IPS-15b (cell line): Measurements from ENCODE around the gene ABL1.

Source experiments
- H3K27me3 ChIP-seq: one replicate; pipeline ENCODE4 v1.6.1; 2013; ENCODE audit warnings: low read length; ENCODE audit not compliant: control insufficient read depth, insufficient read depth
- H3K36me3 ChIP-seq: one replicate; pipeline ENCODE4 v1.6.1; 2013; ENCODE audit warnings: low read length; ENCODE audit not compliant: control insufficient read depth, insufficient read depth
- H3K4me1 ChIP-seq: one replicate; pipeline ENCODE4 v1.6.1; 2013; ENCODE audit warnings: mild to moderate bottlenecking, low read length; ENCODE audit not compliant: control insufficient read depth, insufficient read depth
- H3K4me3 ChIP-seq: one replicate; pipeline ENCODE4 v1.5.1; 2013; ENCODE audit warnings: low read depth, low read length
- H3K9ac ChIP-seq: one replicate; pipeline ENCODE4 v1.6.1; 2013; ENCODE audit warnings: low read depth, mild to moderate bottlenecking, low read length
- H3K9me3 ChIP-seq: one replicate; pipeline ENCODE4 v1.6.1; 2013; ENCODE audit warnings: mild to moderate bottlenecking, low read length; ENCODE audit not compliant: control insufficient read depth, insufficient read depth

The ABL1 gene

DNA sequence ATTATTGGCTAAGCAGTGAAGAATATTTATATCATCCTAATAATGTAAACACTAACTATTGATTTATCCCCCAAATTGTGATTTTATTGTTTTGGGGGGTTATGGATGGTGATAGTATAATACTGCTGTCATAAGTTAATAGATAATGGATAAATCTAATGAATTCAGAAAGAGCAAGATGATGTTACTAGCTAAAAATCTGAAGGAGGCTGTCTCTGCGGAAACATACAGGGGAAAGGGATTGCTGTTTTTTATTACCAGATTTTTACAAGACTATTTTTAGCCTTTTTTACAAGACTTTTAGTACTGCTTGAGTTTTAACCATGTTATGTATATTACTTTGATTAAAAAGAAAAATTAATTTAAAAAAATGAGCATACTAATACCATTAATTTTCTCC is 5.3 kb upstream of the ABL1 start:
- Histone ChIP-seq H3K9ac (no peak overlapping the region), H3K9me3 (no peaks in the 10 kb centered on the region), H3K36me3 (no peaks in the 10 kb centered on the region), H3K27me3 (no peaks in the 10 kb centered on the region), H3K4me1 (peaks cover 34% of the 10 kb centered on the region), H3K4me3 (no peak overlapping the region)

DNA sequence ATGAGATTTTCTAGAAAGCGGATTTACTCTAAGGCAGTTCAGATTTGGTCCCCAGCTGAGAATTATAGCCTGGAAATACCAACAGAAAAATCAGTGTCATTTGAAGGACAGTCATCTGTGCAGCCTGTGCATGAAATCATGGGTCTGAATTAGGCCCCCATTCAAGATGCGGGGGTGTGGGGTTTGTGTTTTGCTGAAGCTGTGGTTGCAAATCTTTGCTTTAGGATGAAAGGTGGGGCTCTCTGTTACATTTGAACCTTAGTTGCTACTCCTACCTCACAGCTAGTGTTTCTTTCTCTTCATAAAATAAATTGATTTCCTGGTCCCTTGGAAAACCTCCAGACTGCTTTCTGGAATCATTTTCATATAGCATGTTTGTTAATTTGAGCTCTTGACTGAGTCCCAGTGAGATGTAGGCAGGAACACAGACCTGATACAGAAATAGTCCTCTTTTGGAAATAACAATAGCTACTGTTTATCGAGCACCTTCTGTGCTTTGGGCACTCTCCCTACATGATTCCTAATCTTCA is 4.8 kb upstream of the ABL1 start:
- H3K4me3 ChIP-seq: no peak overlapping the region
- peaks cover 29% of the 10 kb centered on the region for H3K4me1 ChIP-seq
- H3K9ac ChIP-seq: no peak overlapping the region

DNA sequence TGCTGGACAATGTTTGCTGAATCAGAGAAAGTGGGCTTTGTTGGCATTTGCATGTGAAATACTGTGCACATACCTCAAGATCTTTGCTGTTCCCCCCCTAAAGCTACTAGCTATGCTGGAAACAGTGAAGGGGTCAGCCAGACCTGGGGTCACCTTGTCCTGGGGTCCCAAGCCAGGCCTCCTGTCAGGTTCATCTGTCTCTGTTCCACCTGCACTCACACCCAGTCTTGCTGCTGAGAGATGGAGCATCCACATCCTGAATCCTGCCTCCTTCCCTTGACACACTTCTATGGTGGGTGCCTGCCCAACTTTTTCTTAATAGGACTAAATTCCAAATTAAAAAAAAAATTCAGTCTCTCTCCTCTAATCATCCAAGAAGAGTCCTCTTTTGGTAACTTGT is 4.0 kb upstream of the ABL1 start:
- Histone ChIP-seq H3K4me1 (peaks cover 23% of the 10 kb centered on the region), H3K9me3 (no peaks in the 10 kb centered on the region), H3K36me3 (no peaks in the 10 kb centered on the region), H3K4me3 (no peak overlapping the region), H3K27me3 (no peaks in the 10 kb centered on the region), H3K9ac (no peak overlapping the region)

More for the DNA sequence above, 4.8 kb upstream of the ABL1 start:
- Histone ChIP-seq H3K36me3 (no peaks in the 10 kb centered on the region), H3K27me3 (no peaks in the 10 kb centered on the region), H3K9me3 (no peaks in the 10 kb centered on the region)

DNA sequence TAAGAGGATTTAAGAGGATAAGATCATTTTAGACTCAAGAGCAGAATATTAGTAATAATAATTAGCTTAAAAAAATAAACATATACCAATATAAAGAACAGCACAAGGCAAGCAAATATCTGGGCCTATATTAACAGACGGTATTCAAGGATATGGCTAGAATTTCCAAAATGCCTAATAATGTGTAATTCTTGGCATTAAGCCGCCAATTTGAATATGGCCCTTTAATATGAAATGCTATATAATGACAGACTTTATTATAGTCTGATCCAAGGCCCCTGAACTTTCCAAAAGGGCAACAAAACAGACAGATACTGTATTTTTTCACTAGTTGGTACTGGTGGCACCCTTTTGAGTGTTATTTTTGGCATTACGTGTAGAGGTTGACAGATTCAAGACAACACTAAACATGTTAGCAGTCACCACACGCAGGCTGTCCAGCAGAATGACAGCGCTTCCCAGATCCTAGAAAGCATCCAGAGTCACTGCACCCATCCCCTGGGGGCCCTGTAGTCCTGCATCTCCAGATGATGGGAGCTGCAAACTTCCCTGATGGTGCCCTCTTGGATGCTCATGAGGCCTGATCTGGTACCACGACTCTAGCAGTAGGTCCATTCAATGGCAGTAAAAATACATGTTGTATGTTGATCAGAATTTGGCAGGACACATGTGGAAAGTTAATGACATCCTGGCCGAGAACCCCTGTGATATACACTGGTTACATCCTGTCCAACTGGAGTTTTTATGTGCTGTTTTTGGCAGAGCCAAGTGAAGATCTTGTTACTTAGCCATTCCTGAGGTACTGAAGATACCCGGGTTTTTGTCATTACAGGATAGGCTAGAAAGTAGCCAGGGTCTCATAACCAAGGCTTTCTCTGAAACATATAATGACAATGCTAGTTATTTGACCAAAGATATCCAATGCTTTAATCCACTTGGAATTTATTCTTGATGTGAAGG is 1.7 kb upstream of the ABL1 start:
- H3K4me1 ChIP-seq: peaks cover 24% of the 10 kb centered on the region
- no peak overlapping the region for H3K9ac ChIP-seq
- no peak overlapping the region for H3K4me3 ChIP-seq
- H3K27me3 ChIP-seq: no peaks in the 10 kb centered on the region
- no peaks in the 10 kb centered on the region for H3K36me3 ChIP-seq
- no peaks in the 10 kb centered on the region for H3K9me3 ChIP-seq

DNA sequence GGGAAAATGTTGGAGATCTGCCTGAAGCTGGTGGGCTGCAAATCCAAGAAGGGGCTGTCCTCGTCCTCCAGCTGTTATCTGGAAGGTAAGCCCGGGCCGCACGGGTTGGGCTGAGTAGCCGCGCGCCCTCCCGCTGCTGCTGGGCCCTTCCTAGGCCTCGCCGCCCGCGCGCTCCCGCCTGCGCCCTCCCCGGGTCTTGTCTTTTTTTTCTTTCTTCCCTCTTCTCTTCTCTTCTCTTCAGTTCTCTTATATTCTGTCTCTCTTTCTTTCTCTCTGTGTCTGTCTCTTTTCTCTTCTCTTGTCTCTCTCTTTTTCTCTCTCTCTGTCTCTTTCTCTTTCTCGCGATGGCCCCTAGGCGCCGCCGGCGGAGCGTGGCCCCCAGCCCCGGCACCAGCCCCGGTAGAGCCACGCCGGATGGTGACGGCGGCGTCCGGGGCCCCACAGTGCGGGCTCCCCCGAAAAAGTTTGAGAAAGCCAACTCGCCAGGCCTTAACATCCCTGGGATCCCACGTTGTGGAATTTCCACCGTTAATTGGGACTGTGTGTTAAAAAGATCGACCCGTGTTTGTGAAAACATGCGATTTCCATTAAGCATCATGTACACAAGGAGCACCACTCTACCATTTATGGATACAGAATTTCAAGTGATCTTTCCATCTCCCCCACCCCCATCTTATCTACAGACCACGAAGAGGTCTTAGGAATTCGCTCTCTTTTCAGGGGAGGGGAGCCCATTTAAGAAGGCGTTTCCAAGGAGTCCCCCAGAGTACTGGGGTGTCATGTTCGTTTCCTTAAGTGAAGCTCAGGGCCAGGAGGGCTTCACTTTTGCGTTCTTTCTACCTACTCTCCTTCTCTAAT is 616 bp downstream of the ABL1 start:
- Histone ChIP-seq H3K9me3 (no peaks in the 10 kb centered on the region), H3K27me3 (no peaks in the 10 kb centered on the region), H3K36me3 (no peaks in the 10 kb centered on the region), H3K4me1 (peaks cover 24% of the 10 kb centered on the region), H3K4me3 (peak overlapping the region; percentile 87), H3K9ac (peak overlapping the region; percentile 55)

DNA sequence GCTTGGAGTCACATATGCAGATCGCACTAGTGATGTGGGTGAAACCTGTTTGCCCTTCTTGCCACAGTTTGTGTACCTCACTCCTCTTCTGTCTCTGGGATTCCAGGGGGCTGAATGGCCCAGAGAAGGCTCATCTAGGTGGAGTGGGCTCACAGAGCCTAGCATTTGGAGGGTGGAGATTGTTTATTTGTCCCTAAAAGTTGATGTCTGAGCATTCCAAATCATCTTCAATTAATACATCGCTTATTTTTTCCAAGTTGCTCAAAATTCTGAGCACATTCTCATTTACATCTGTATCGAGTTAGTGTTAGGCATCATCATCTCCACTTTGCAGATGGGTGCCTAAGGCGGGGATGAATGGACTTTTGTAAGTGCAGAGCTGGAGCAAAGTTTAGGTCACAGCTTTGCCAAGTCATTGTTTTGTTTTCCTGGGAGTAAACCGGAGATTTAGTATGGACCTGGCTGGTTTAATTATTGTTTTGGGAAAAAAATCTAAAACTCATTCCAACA is 2.0 kb downstream of the ABL1 start:
- H3K4me1 ChIP-seq: peaks cover 23% of the 10 kb centered on the region
- peak overlapping the region; percentile 26 for H3K4me3 ChIP-seq
- H3K9ac ChIP-seq: no peak overlapping the region
- no peaks in the 10 kb centered on the region for H3K36me3 ChIP-seq
- no peaks in the 10 kb centered on the region for H3K27me3 ChIP-seq
- H3K9me3 ChIP-seq: no peaks in the 10 kb centered on the region

DNA sequence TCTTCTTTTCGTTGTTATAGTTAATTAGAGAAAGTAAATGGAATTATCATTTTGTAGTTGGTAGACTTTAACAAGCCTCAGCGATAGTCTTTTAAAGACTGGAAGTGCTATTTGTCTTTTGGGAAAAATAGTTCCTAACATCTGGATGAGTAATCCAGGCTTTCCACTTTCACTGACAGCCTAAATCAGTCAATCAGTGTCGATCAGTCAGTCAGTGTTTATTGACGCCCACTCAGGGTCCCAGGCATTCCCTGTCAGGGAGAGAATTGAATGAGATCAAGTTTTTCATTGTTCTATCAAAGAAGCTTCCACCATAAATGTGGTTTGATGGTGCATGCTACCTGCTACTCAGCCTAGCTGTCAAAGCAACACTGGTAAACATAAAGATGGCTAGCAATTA is 2.6 kb downstream of the ABL1 start:
- no peak overlapping the region for H3K9ac ChIP-seq
- no peaks in the 10 kb centered on the region for H3K9me3 ChIP-seq
- H3K4me1 ChIP-seq: peaks cover 25% of the 10 kb centered on the region
- H3K36me3 ChIP-seq: no peaks in the 10 kb centered on the region
- H3K4me3 ChIP-seq: no peak overlapping the region
- no peaks in the 10 kb centered on the region for H3K27me3 ChIP-seq

DNA sequence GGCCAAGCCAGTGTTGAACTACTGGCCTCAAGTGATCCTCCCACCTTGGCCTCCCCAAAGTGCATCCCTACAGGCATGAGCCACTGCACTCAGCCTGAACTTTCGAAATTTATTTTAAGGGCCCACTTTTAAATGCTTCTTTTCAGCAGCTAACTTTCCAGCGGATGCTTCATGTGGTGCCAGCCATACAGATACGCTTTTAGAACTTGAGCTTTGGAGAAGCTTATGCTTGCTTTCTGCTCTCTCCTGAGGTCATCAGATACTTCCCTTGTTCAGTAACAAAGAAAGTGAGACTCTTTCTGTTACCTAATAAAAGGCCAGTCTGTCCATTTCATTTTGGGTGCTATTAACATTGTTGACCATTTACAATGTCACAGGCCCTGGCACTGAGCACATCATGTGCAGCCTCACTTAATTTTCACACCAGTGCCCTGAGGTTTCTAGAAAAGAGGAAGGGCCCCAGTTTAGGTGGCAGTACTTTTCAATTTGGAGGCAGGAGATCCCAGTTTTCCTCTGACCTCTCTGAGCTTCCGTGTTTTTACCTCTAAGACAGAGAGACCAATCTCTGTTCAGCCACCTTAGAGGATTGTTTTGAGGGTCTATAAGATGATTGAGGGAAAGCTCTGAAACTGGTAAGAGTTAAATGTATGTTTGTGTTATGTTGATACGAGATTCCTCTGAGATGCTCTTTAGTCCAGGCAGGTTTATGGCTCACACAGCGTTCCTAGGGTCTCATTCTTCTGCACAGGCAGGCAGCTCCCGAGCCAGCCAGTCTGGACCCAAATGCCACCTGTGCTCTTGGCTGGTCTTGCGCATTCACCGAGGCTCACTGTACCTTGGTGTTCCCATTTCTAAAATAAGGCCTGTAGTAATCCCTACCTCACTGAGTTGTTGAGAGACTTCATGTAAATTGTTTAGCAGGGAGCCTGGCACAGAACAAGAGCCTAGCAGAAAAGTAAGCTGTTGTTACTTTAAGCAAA is 4.4 kb downstream of the ABL1 start:
- peaks cover 14% of the 10 kb centered on the region for H3K4me1 ChIP-seq
- H3K36me3 ChIP-seq: no peaks in the 10 kb centered on the region
- no peak overlapping the region for H3K9ac ChIP-seq

DNA sequence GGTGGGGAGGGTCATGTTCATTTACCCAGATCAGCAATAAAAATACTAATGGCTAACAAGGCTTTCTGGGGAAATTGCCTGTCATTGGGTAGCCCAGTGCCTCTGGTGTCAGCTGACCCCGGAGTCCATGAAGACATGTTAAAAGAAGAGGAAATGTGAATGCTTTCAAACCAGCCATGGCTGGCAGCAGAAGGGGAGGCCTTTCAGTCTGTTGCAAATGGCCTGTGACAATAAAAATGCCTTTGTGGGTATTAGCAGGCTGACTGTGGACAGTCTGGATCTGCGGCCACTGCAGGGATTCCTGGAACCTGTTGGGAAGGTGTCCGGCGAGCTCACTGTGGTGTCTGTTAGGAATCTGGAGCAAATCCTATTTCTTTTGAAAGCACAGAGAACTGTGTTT is 7.5 kb downstream of the ABL1 start:
- H3K36me3 ChIP-seq: no peaks in the 10 kb centered on the region
- H3K9ac ChIP-seq: no peak overlapping the region
- H3K9me3 ChIP-seq: no peaks in the 10 kb centered on the region
- no peak overlapping the region for H3K4me3 ChIP-seq
- H3K27me3 ChIP-seq: no peaks in the 10 kb centered on the region
- peaks cover 19% of the 10 kb centered on the region for H3K4me1 ChIP-seq

More for the DNA sequence above, 4.4 kb downstream of the ABL1 start:
- H3K9me3 ChIP-seq: no peaks in the 10 kb centered on the region
- no peak overlapping the region for H3K4me3 ChIP-seq
- no peaks in the 10 kb centered on the region for H3K27me3 ChIP-seq

DNA sequence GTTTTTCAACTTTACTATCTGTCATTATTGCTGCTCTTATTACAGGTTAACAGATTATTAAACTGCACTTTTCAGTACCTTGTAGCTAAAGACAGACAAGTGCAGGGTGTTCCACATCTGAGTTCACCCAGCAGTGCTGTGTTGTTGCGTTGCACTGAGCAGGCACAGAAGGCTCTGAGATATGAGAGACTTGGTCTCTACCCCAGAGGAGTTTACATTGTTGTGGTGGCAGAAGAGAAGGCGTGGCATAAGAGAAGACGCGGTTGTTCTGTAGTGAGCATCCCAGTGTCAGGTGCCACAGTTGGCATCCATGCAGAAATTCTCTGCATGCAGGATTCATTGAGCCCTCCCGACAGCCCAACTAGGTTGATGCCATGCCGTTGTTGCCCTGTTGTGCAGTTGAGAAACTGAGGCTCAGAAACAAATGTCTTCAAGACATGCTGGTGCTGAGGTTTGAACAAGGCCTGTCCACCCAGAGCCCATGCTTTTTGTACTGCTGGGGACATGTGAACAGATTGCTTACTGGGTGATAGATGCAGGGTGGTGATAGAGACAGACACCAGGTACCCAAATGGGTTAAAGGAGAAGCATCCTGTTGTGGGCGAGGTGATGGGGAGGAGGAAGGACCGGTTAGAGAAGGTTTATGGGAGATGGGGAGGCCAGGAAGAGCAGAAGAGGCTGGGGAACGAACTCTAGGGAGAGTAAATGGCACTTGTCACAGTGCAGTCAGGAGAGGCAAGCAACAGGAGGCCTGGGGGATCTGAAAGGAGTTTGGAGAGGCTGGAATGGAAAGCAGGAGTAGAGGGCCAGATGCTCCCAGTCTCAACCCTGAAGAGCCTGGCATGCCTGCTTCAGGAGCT is 8.2 kb downstream of the ABL1 start:
- no peak overlapping the region for H3K4me3 ChIP-seq
- H3K9me3 ChIP-seq: no peaks in the 10 kb centered on the region
- H3K9ac ChIP-seq: no peak overlapping the region
- peaks cover 23% of the 10 kb centered on the region for H3K4me1 ChIP-seq
- no peaks in the 10 kb centered on the region for H3K27me3 ChIP-seq
- no peaks in the 10 kb centered on the region for H3K36me3 ChIP-seq
